GM12878 (cell line): Measurements from ENCODE around the gene ANTXR2. TPM values are rescaled to one million over a fixed set of nuclear protein-coding genes. Genes with fewer than 3 reads are reported as not detected.

ENCODE experiments used
- ATAC-seq: fragments of 200-7000 bp; cut with Tn5 transposase; 3 replicates; pipeline ENCODE4 v1.9.1; 2020; ENCODE audit warnings: mild to moderate bottlenecking, moderate library complexity
- BruUV-seq: library from RNA; stranded (reverse); fragments of 400-500 nt; replicated peaks from 2 replicates; lab custom pipeline; 2021; lab: Mats Ljungman, UMichigan
- CTCF ChIA-PET: fragments of 300-600 bp; sonication (Branson Sonifier 250); formaldehyde crosslinking; extraction: SDS; loops from one replicate; lab custom pipeline; 2021; ENCODE audit warnings: inconsistent platforms; lab: Yijun Ruan, JAX
- POLR2A ChIA-PET: fragments of 350-600 bp; formaldehyde crosslinking; extraction: SDS; loops from one replicate; lab custom pipeline; 2021; ENCODE audit warnings: inconsistent platforms; lab: Charles Lee
- RAD21 ChIA-PET: fragments of 300-600 bp; sonication (Branson Sonifier 250); formaldehyde crosslinking; loops from one replicate; lab custom pipeline; 2023; ENCODE audit warnings: antibody characterized with exemption; ENCODE audit not compliant: unreplicated experiment; lab: Charles Lee
- SMC1A ChIA-PET: fragments of 300-600 bp; sonication (Branson Sonifier 250); formaldehyde crosslinking; loops from one replicate; lab custom pipeline; 2023; ENCODE audit not compliant: unreplicated experiment, uncharacterized antibody; lab: Charles Lee
- DNase-seq: peaks from one replicate; pipeline ENCODE4 v3.0.0-alpha.2; 2011; ENCODE audit warnings: low read depth, low spot score
- FAIRE-seq: peaks from 3 replicates; lab custom pipeline; 2011; peaks lifted over from hg19 to GRCh38; lab: Jason Lieb, UNC
- H2AFZ ChIP-seq: 2 replicates; pipeline ENCODE4 v1.6.0; 2011; ENCODE audit warnings: low read depth, low read length, control low read depth; ENCODE audit not compliant: control insufficient read depth
- H3K27ac ChIP-seq: 2 replicates; pipeline ENCODE4 v1.5.1; 2011; ENCODE audit warnings: control low read depth; ENCODE audit not compliant: control insufficient read depth, insufficient read depth
- H3K27me3 ChIP-seq, 2 experiments: replicated peaks in 1 of 2; 2 replicates each; pipeline versions ENCODE4 v1.6.0 to v1.6.1; 2011; ENCODE audit warnings: low read length in 1 of 2; ENCODE audit not compliant: control insufficient read depth in 2 of 2, insufficient read depth in 2 of 2
- H3K36me3 ChIP-seq, 2 experiments: 2 replicates each; pipeline ENCODE4 v1.5.1; 2011; ENCODE audit warnings: low read length in 1 of 2; ENCODE audit not compliant: control insufficient read depth in 2 of 2, insufficient read depth in 2 of 2
- H3K4me1 ChIP-seq: 2 replicates; pipeline ENCODE4 v1.6.1; 2011; ENCODE audit warnings: mild to moderate bottlenecking, low read length, moderate library complexity, mixed read lengths; ENCODE audit not compliant: control insufficient read depth, insufficient read depth
- H3K4me2 ChIP-seq: 2 replicates; pipeline ENCODE4 v1.6.0; 2011; ENCODE audit warnings: control low read depth; ENCODE audit not compliant: control insufficient read depth, insufficient read depth
- H3K4me3 ChIP-seq: fragments of 200-600 bp; sonication (generic); 2 replicates; pipeline ENCODE4 v1.5.1; 2016
- H3K79me2 ChIP-seq: 2 replicates; pipeline ENCODE4 v1.6.0; 2011; ENCODE audit warnings: low read length; ENCODE audit not compliant: control insufficient read depth, insufficient read depth
- H3K9ac ChIP-seq: 2 replicates; pipeline ENCODE4 v1.8.0; 2011; ENCODE audit warnings: low read length, control low read depth, mixed read lengths; ENCODE audit not compliant: control insufficient read depth, insufficient read depth
- H3K9me3 ChIP-seq: replicated peaks from 3 replicates; pipeline ENCODE4 v1.5.1; 2011; ENCODE audit warnings: mild to moderate bottlenecking, low read length; ENCODE audit not compliant: control insufficient read depth, insufficient read depth
- H4K20me1 ChIP-seq: 2 replicates; pipeline ENCODE4 v1.6.0; 2011; ENCODE audit not compliant: control insufficient read depth, insufficient read depth
- BRCA1 ChIP-seq: IDR thresholded peaks from 2 replicates; pipeline ENCODE4 v1.6.1; 2011; ENCODE audit warnings: low read depth, low read length, improper control_type of control experiment
- CREM ChIP-seq: IDR thresholded peaks from 2 replicates; pipeline ENCODE4 v1.6.1; 2014; ENCODE audit warnings: antibody characterized with exemption, low read depth
- NFIC ChIP-seq: IDR thresholded peaks from 2 replicates; pipeline ENCODE4 v1.6.1; 2012; ENCODE audit warnings: low read depth, mild to moderate bottlenecking, inconsistent platforms, low read length, moderate library complexity
- PAX8 ChIP-seq: fragments of 450-650 bp; IDR thresholded peaks from 2 replicates; pipeline ENCODE4 v1.6.1; 2017; ENCODE audit warnings: mild to moderate bottlenecking, moderate library complexity
- PRDM15 ChIP-seq: fragments of 450-650 bp; formaldehyde crosslinking; IDR thresholded peaks from 2 replicates; pipeline ENCODE4 v1.4.0; 2020; ENCODE audit warnings: mild to moderate bottlenecking, moderate library complexity
- RB1 ChIP-seq: fragments of 450-650 bp; formaldehyde crosslinking; IDR thresholded peaks from 2 replicates; pipeline ENCODE4 v1.6.1; 2017; ENCODE audit warnings: mild to moderate bottlenecking, borderline replicate concordance
- USF2 ChIP-seq: IDR thresholded peaks from 2 replicates; pipeline ENCODE4 v1.6.1; 2011; ENCODE audit warnings: low read depth, low read length, improper control_type of control experiment, borderline replicate concordance
- WRNIP1 ChIP-seq: IDR thresholded peaks from 2 replicates; pipeline ENCODE4 v1.6.1; 2011; ENCODE audit warnings: low read depth, low read length, improper control_type of control experiment, borderline replicate concordance
- ZNF207 ChIP-seq: fragments of 450-650 bp; IDR thresholded peaks from 2 replicates; pipeline ENCODE4 v1.6.1; 2014; ENCODE audit warnings: antibody characterized with exemption, mild to moderate bottlenecking, borderline replicate concordance
- ZNF384 ChIP-seq: IDR thresholded peaks from 2 replicates; pipeline ENCODE4 v1.6.1; 2012; ENCODE audit warnings: low read depth, mild to moderate bottlenecking, low read length, improper control_type of control experiment, borderline replicate concordance
- WGBS: methylation state at CpG from one replicate; pipeline ENCODE4 v1.1.6; 2016; ENCODE audit warnings: low lambda C conversion rate; ENCODE audit not compliant: insufficient replicate concordance, insufficient coverage; ENCODE audit errors: missing lambda C conversion rate; 5-methylcytosine and 5-hydroxymethylcytosine counted together
- in situ Hi-C: fragments of 300-500 bp; cut with MboI; formaldehyde crosslinking; loops from 9 replicates; pipeline ENCODE4 v1.14.3; 2018; ENCODE audit warnings: mixed read lengths
- intact Hi-C: fragments of 100-400 bp; cut with micrococcal nuclease; formaldehyde crosslinking; loops from one replicate; pipeline ENCODE4 v1.14.2; 2022; ENCODE audit not compliant: unreplicated experiment
- polyA plus RNA-seq, 11 experiments: library from polyadenylated mRNA; depleted of rRNA in 4 of 11; unstranded in 6 of 11; stranded (reverse) in 5 of 11; fragments of >200 nt; fragmentation: Nextera tagmentation in 4 of 11; fragmentation: Illumina TruSeq in 1 of 11; extraction: Ambion mirVana in 4 of 11; extraction: Trizol in 1 of 11; gene quantifications; 1 replicate in 1 of 11; 2 replicates in 10 of 11; pipeline versions ENCODE4 v1.2.1 to v1.2.3, GENCODE V29; 2011 to 2016; ENCODE audit warnings: inconsistent platforms in 2 of 11, missing spikeins in 2 of 11, low read depth in 1 of 11
- total RNA-seq, 4 experiments: library from RNA; depleted of rRNA in 3 of 4; stranded (reverse); fragments of >200 nt in 3 of 4; fragmentation: Illumina TruSeq in 1 of 4; extraction: Trizol in 1 of 4; gene quantifications; 2 replicates each; pipeline versions ENCODE4 v1.2.1 to v1.2.3, GENCODE V29; 2013 to 2021
- TF ChIP-seq, protein P1 (sequence below): IDR thresholded peaks from 2 replicates; pipeline ENCODE4 v1.6.1; 2011; ENCODE audit warnings: borderline replicate concordance, low read depth, mild to moderate bottlenecking, moderate library complexity, low read length; ENCODE audit not compliant: insufficient read depth, poor library complexity, severe bottlenecking
- TF ChIP-seq, protein P2 (sequence below): fragments of 450-650 bp; formaldehyde crosslinking; IDR thresholded peaks from 2 replicates; pipeline ENCODE4 v1.5.0; 2022; ENCODE audit warnings: mild to moderate bottlenecking, missing genetic modification characterization
- TF ChIP-seq, protein P3 (sequence below): IDR thresholded peaks from 2 replicates; pipeline ENCODE4 v1.6.1; 2012; ENCODE audit warnings: low read depth, low read length, improper control_type of control experiment

ANTXR2 gene
- total and polyA plus RNA-seq, 10 of the 15 experiments (the other 5 are each of a cell fraction or from before 2014, with no cell fraction given), result 1.4 to 8.9 (median 5.7) TPM

GRCh38 chr4:80006935-80007744, 65.9 kb downstream of the ANTXR2 start:
- no peaks in the 10 kb centered on the region for H3K27me3 ChIP-seq
- in situ Hi-C loops, result no loop called here
- DNase-seq (no peak), ATAC-seq (no peak), FAIRE-seq (no peak)
- no TSS peak for BruUV-seq
- H3K36me3 ChIP-seq, result no peaks in the 10 kb centered on the region
- H3K27ac ChIP-seq, result no peak overlapping the region
- no peak overlapping the region for H3K4me2 ChIP-seq
- CTCF ChIA-PET, result interaction anchor here (0.6 kb wide), 2 partner anchors 13 to 204 kb away, joined by 3 read pairs; no protein-coding TSS in a partner anchor
- SMC1A ChIA-PET, result no interaction called here
- intact Hi-C loops, result no loop called here
- no peaks in the 10 kb centered on the region for H3K79me2 ChIP-seq
- POLR2A ChIA-PET, result no interaction called here
- no peak overlapping the region for H2AFZ ChIP-seq
- 43% methylated on average over 5 of the region's 5 CpGs for WGBS
- peaks cover 10% of the 10 kb centered on the region; the same call in 1 of the 2 replicates for H3K4me1 ChIP-seq
- RAD21 ChIA-PET, result no interaction called here
- H3K4me3 ChIP-seq, result no peak overlapping the region
- no peak overlapping the region for H3K9ac ChIP-seq
- H4K20me1 ChIP-seq, result no peaks in the 10 kb centered on the region
- peaks cover 3% of the 10 kb centered on the region; the same call in 2 of the 3 replicates for H3K9me3 ChIP-seq
- TF ChIP-seq PAX8 (no peak), BRCA1 (no peak), ZNF384 (no peak), PRDM15 (CRISPR knock-in tag) (no peak), RB1 (no peak), USF2 (no peak), CREM (no peak), ZNF207 (no peak), WRNIP1 (no peak), NFIC (no peak)
- TF ChIP-seq, protein P1, sequence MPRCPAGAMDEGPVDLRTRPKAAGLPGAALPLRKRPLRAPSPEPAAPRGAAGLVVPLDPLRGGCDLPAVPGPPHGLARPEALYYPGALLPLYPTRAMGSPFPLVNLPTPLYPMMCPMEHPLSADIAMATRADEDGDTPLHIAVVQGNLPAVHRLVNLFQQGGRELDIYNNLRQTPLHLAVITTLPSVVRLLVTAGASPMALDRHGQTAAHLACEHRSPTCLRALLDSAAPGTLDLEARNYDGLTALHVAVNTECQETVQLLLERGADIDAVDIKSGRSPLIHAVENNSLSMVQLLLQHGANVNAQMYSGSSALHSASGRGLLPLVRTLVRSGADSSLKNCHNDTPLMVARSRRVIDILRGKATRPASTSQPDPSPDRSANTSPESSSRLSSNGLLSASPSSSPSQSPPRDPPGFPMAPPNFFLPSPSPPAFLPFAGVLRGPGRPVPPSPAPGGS, result no peak
- TF ChIP-seq, protein P2, sequence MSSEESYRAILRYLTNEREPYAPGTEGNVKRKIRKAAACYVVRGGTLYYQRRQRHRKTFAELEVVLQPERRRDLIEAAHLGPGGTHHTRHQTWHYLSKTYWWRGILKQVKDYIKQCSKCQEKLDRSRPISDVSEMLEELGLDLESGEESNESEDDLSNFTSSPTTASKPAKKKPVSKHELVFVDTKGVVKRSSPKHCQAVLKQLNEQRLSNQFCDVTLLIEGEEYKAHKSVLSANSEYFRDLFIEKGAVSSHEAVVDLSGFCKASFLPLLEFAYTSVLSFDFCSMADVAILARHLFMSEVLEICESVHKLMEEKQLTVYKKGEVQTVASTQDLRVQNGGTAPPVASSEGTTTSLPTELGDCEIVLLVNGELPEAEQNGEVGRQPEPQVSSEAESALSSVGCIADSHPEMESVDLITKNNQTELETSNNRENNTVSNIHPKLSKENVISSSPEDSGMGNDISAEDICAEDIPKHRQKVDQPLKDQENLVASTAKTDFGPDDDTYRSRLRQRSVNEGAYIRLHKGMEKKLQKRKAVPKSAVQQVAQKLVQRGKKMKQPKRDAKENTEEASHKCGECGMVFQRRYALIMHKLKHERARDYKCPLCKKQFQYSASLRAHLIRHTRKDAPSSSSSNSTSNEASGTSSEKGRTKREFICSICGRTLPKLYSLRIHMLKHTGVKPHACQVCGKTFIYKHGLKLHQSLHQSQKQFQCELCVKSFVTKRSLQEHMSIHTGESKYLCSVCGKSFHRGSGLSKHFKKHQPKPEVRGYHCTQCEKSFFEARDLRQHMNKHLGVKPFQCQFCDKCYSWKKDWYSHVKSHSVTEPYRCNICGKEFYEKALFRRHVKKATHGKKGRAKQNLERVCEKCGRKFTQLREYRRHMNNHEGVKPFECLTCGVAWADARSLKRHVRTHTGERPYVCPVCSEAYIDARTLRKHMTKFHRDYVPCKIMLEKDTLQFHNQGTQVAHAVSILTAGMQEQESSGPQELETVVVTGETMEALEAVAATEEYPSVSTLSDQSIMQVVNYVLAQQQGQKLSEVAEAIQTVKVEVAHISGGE, result no peak
- TF ChIP-seq, protein P3, sequence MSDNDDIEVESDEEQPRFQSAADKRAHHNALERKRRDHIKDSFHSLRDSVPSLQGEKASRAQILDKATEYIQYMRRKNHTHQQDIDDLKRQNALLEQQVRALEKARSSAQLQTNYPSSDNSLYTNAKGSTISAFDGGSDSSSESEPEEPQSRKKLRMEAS, result no peak
